Stimulated activated CD4-positive, alpha-beta T cell treated with anti-CD3 and anti-CD28 coated beads, Interleukin-1b, Interleukin-23, amount 100 ng/mL, for 1 hour (primary cell): Measurements from ENCODE around the gene ADM5.
"Not testable (repeated sequence)": the region's sequence is repeated elsewhere in the genome, so short reads cannot be mapped to it uniquely, and the experiment has no call there.

Source experiments
- DNase-seq, 2 donors: peaks; one replicate each; pipeline ENCODE4 v3.0.0-alpha.2; 2020; ENCODE audit warnings: low read depth in 2 of 2

Gene ADM5

GRCh38 chr19:49701271-49701786 is 11.9 kb downstream of the ADM5 start:
- no peak for DNase-seq

- DNase-seq = no peak
Observed at GRCh38 chr19:49704888-49705642, 15.7 kb downstream of the ADM5 start.

GRCh38 chr19:49705919-49706318 is 16.5 kb downstream of the ADM5 start:
- no peak for DNase-seq

- DNase-seq = no peak
Observed at GRCh38 chr19:49710372-49710951, 21.1 kb downstream of the ADM5 start.

GRCh38 chr19:49712397-49712859 is 23.0 kb downstream of the ADM5 start:
- no peak for DNase-seq

- DNase-seq = no peak
Observed at GRCh38 chr19:49713236-49713845, 23.9 kb downstream of the ADM5 start.

- no peak for DNase-seq
Observed at GRCh38 chr19:49716154-49716553, 26.8 kb downstream of the ADM5 start.

GRCh38 chr19:49718511-49718910 is 29.1 kb downstream of the ADM5 start:
- DNase-seq = no peak

GRCh38 chr19:49718991-49719390 is 29.6 kb downstream of the ADM5 start:
- no peak for DNase-seq

GRCh38 chr19:49719420-49719819 is 30.0 kb downstream of the ADM5 start:
- not testable (repeated sequence) for DNase-seq

- no peak for DNase-seq
Observed at GRCh38 chr19:49727217-49728030, 38.0 kb downstream of the ADM5 start.

GRCh38 chr19:49730166-49730565 is 40.8 kb downstream of the ADM5 start:
- no peak for DNase-seq

- DNase-seq = no peak
Observed at GRCh38 chr19:49738268-49738667, 48.9 kb downstream of the ADM5 start.

- DNase-seq = no peak
Observed at GRCh38 chr19:49739098-49739497, 49.7 kb downstream of the ADM5 start.

GRCh38 chr19:49739933-49740332 is 50.5 kb downstream of the ADM5 start:
- DNase-seq = no peak
